ENCODE data around the gene MAN1C1. TPM values are rescaled to one million over a fixed set of nuclear protein-coding genes. Genes with fewer than 3 reads are reported as not detected.

The MAN1C1 gene
- total and polyA plus RNA-seq, 2 donors (not counting 3 experiments of a cell fraction or from before 2014, with no cell fraction given): 1.5 to 4.0 TPM

GRCh38 chr1:25763493-25763892 is 146.9 kb downstream of the MAN1C1 start:
- dilution Hi-C loops (cut with MboI; ENCODE audit: extremely low pct_ligation_motif_present, low sequenced_read_pairs): no loop called here
- intact Hi-C loops (cut with micrococcal nuclease): no loop called here
- Histone ChIP-seq H3K9ac (replicated peaks; ENCODE audit: extremely low read depth, insufficient read depth, low read length) (no peak overlapping the region), H3K4me3 (replicated peaks in 1 of 3; ENCODE audit: insufficient read depth in 1 of 3, low read depth in 1 of 3, low read length in 3 of 3) (no peak overlapping the region), H3K27ac (ENCODE audit: insufficient read depth, low read depth, low read length) (no peak overlapping the region), H3K9me1 (replicated peaks; ENCODE audit: control insufficient read depth, extremely low read depth, insufficient read depth, low read length) (no peaks in the 10 kb centered on the region), H3K9me3 (replicated peaks; ENCODE audit: control insufficient read depth, insufficient read depth, low read length) (no peaks in the 10 kb centered on the region), H3K36me3 (ENCODE audit: control insufficient read depth in 2 of 2, extremely low read depth in 1 of 2, insufficient read depth in 2 of 2, low read length in 2 of 2) (no peaks in the 10 kb centered on the region), H3K4me2 (ENCODE audit: insufficient read depth, low read length) (no peak overlapping the region), H2AFZ (ENCODE audit: low read depth, low read length) (no peak overlapping the region), H4K20me1 (replicated peaks; ENCODE audit: control insufficient read depth, extremely low read depth, insufficient read depth, low read length) (no peaks in the 10 kb centered on the region), H3K27me3 (ENCODE audit: control insufficient read depth in 2 of 2, insufficient read depth in 2 of 2, low read length in 2 of 2) (no peaks in the 10 kb centered on the region), H3K4me1 (ENCODE audit: control insufficient read depth, extremely low read depth, insufficient read depth, low read length) (no peaks in the 10 kb centered on the region), H3K79me2 (ENCODE audit: control insufficient read depth, insufficient read depth, low read length) (no peaks in the 10 kb centered on the region)
- ChIA-PET CTCF (no interaction called here), POLR2A (no interaction called here)
- TF ChIP-seq, protein P1, sequence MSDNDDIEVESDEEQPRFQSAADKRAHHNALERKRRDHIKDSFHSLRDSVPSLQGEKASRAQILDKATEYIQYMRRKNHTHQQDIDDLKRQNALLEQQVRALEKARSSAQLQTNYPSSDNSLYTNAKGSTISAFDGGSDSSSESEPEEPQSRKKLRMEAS (IDR thresholded peaks at IDR 0.05; ENCODE audit: insufficient read depth, insufficient read length): no peak
- no peak for TF ChIP-seq JUN (IDR thresholded peaks at IDR 0.05; ENCODE audit: borderline replicate concordance, insufficient read depth, insufficient read length, low read depth)
- TF ChIP-seq MYC (IDR thresholded peaks at IDR 0.05; ENCODE audit: low read depth, low read length): no peak
- no peak for TF ChIP-seq CTCF (IDR thresholded peaks at IDR 0.05; ENCODE audit: extremely low read depth in 1 of 2, insufficient read depth in 1 of 2, low read depth in 1 of 2, low read length in 2 of 2)
- TF ChIP-seq POLR2A (IDR thresholded peaks at IDR 0.05; ENCODE audit: low read depth, low read length): no peak
- no peak for TF ChIP-seq POLR2AphosphoS5 (IDR thresholded peaks at IDR 0.05; ENCODE audit: insufficient read depth, low read depth, low read length)
- TF ChIP-seq EZH2 (IDR thresholded peaks at IDR 0.05; ENCODE audit: borderline replicate concordance, low read depth, low read length, severe bottlenecking): no peak
- no peak for TF ChIP-seq FOS (IDR thresholded peaks at IDR 0.05; ENCODE audit: borderline replicate concordance, insufficient read depth, low read length)
- no peak for TF ChIP-seq GATA2 (IDR thresholded peaks at IDR 0.05; ENCODE audit: insufficient read depth, insufficient read length, low read depth, low read length)
- BruUV-seq (replicated peaks): no TSS peak
- FAIRE-seq (no peak), DNase-seq (ENCODE audit: low read depth, low spot score) (no peak)

Data from endothelial cell of umbilical vein (primary cell).